Hepatocyte (in vitro differentiated cells): ENCODE data around the gene FCER2. TPM values are rescaled to one million over a fixed set of nuclear protein-coding genes. Genes with fewer than 3 reads are reported as not detected.

ENCODE experiments used
- DNase-seq: peaks from one replicate; pipeline ENCODE4 v3.0.0-alpha.2; 2016; ENCODE audit warnings: low spot score
- H2AFZ ChIP-seq: fragments of 200-600 bp; sonication (generic); 2 replicates; pipeline ENCODE4 v1.6.0; 2016; ENCODE audit warnings: antibody characterized with exemption, mild to moderate bottlenecking
- H3K27ac ChIP-seq: fragments of 200-600 bp; sonication (generic); 2 replicates; pipeline ENCODE4 v1.5.1; 2016; ENCODE audit warnings: mild to moderate bottlenecking
- H3K27me3 ChIP-seq: fragments of 200-600 bp; sonication (generic); 2 replicates; pipeline ENCODE4 v1.6.1; 2016
- H3K36me3 ChIP-seq: fragments of 200-600 bp; sonication (generic); replicated peaks from 2 replicates; pipeline ENCODE4 v1.5.1; 2016; ENCODE audit warnings: low read depth; ENCODE audit not compliant: insufficient read depth
- H3K4me1 ChIP-seq: fragments of 200-600 bp; sonication (generic); 2 replicates; pipeline ENCODE4 v1.5.1; 2016; ENCODE audit warnings: mild to moderate bottlenecking, moderate library complexity; ENCODE audit not compliant: insufficient read depth
- H3K4me2 ChIP-seq: fragments of 200-600 bp; sonication (generic); 2 replicates; pipeline ENCODE4 v1.6.0; 2016
- H3K4me3 ChIP-seq: fragments of 200-600 bp; sonication (generic); 2 replicates; pipeline ENCODE4 v1.5.1; 2016; ENCODE audit warnings: mild to moderate bottlenecking
- H3K79me2 ChIP-seq: fragments of 200-600 bp; sonication (generic); 2 replicates; pipeline ENCODE4 v1.6.0; 2017; ENCODE audit warnings: mild to moderate bottlenecking
- H3K9me2 ChIP-seq: fragments of 200-600 bp; sonication (generic); replicated peaks from 2 replicates; pipeline ENCODE4 v1.6.0; 2017; ENCODE audit warnings: mild to moderate bottlenecking; ENCODE audit not compliant: insufficient read depth
- H3K9me3 ChIP-seq: fragments of 200-600 bp; sonication (generic); 2 replicates; pipeline ENCODE4 v1.5.1; 2016; ENCODE audit warnings: low read depth, mild to moderate bottlenecking
- H4K20me1 ChIP-seq: fragments of 200-600 bp; sonication (generic); 2 replicates; pipeline ENCODE4 v1.6.0; 2016; ENCODE audit warnings: mild to moderate bottlenecking; ENCODE audit not compliant: insufficient read depth, poor library complexity, severe bottlenecking
- CTCF ChIP-seq: fragments of 200-600 bp; sonication (generic); IDR thresholded peaks from 2 replicates; pipeline ENCODE4 v1.5.1; 2016; ENCODE audit warnings: antibody characterized with exemption, mild to moderate bottlenecking; ENCODE audit not compliant: poor library complexity
- EZH2 ChIP-seq: fragments of 200-600 bp; sonication (generic); IDR thresholded peaks from 2 replicates; pipeline ENCODE4 v1.6.1; 2016; ENCODE audit warnings: antibody characterized with exemption, mild to moderate bottlenecking, borderline replicate concordance
- EZH2phosphoT487 ChIP-seq: fragments of 200-600 bp; sonication (generic); IDR thresholded peaks from one replicate; pipeline ENCODE4 v1.6.1; 2018; ENCODE audit warnings: antibody characterized with exemption, mild to moderate bottlenecking, low read depth, moderate library complexity; ENCODE audit not compliant: unreplicated experiment, severe bottlenecking
- WGBS: methylation state at CpG from one replicate; pipeline ENCODE4 v1.1.6; 2016; ENCODE audit warnings: low lambda C conversion rate; ENCODE audit errors: missing lambda C conversion rate; 5-methylcytosine and 5-hydroxymethylcytosine counted together
- polyA plus RNA-seq: library from polyadenylated mRNA; unstranded; fragments of >200 nt; fragmentation: Nextera tagmentation; extraction: Ambion mirVana; gene quantifications from 2 replicates; pipeline ENCODE4 v1.2.1, GENCODE V29; 2016
- total RNA-seq: library from RNA; depleted of rRNA; stranded (reverse); fragments of >200 nt; gene quantifications from 2 replicates; pipeline ENCODE4 v1.2.3, GENCODE V29; 2014

The FCER2 gene
- total and polyA plus RNA-seq, 2 experiments from 2014 or later = not detected

DNA sequence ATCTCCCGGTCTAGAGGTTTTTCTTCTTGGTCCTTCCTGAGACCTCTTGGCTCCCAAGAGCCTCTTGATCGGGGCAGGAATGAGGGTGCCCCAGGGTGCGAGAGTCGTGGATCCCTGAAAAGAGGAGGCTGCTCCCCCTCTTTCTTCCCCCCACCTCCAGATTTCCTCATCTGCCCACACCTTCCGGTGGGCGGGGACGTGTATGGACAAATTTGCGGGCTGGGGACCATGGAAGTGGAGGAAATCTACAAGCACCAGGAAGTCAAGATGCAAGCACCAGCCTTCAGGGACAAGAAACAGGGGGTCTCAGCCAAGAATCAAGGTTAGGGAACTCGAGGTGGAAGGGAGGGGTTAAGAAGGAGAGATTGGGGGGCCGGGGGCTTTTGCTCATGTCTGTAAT, 25.1 kb downstream of the FCER2 start, which contains the start of gene MCEMP1:
MCEMP1 (plus strand) TSS at position 237 of the 400 bp plus-strand sequence; CDS start at position 268, 31 bp downstream.
- Histone ChIP-seq H3K27me3 (peaks cover 16% of the 10 kb centered on the region), H3K79me2 (peaks cover 10% of the 10 kb centered on the region), H3K36me3 (no peaks in the 10 kb centered on the region), H3K9me2 (no peaks in the 10 kb centered on the region), H3K4me1 (no peaks in the 10 kb centered on the region), H2AFZ (no peak within 1 kb of the TSS), H3K27ac (no peak within 1 kb of the TSS), H4K20me1 (no peaks in the 10 kb centered on the region), H3K9me3 (no peaks in the 10 kb centered on the region), H3K4me2 (no peak within 1 kb of the TSS), H3K4me3 (no peak within 1 kb of the TSS)
- 65% methylated on average over 10 of the region's 10 CpGs for WGBS
- no peak for DNase-seq
- TF ChIP-seq CTCF (no peak), EZH2 (no peak), EZH2phosphoT487 (no peak)

- no peak for DNase-seq
- Histone ChIP-seq H3K9me3 (no peaks in the 10 kb centered on the region), H3K4me1 (no peaks in the 10 kb centered on the region), H3K79me2 (peaks cover 7% of the 10 kb centered on the region), H3K4me2 (no peak overlapping the region), H4K20me1 (no peaks in the 10 kb centered on the region), H3K9me2 (no peaks in the 10 kb centered on the region), H3K27me3 (peaks cover 20% of the 10 kb centered on the region), H3K4me3 (no peak overlapping the region), H2AFZ (no peak overlapping the region), H3K36me3 (no peaks in the 10 kb centered on the region), H3K27ac (no peak overlapping the region)
- no peak for TF ChIP-seq CTCF
- TF ChIP-seq EZH2 = no peak
- no peak for TF ChIP-seq EZH2phosphoT487
- 56% methylated on average over 6 of the region's 7 CpGs for WGBS
Measured at GRCh38 chr19:7676376-7676775, 25.6 kb downstream of the FCER2 start.

GRCh38 chr19:7674010-7675005, 27.6 kb downstream of the FCER2 start:
- Histone ChIP-seq H3K36me3 (no peaks in the 10 kb centered on the region), H3K27me3 (peaks cover 35% of the 10 kb centered on the region), H3K9me2 (no peaks in the 10 kb centered on the region), H3K9me3 (no peaks in the 10 kb centered on the region), H2AFZ (no peak overlapping the region), H3K4me1 (no peaks in the 10 kb centered on the region), H4K20me1 (no peaks in the 10 kb centered on the region), H3K4me3 (no peak overlapping the region), H3K27ac (no peak overlapping the region), H3K4me2 (no peak overlapping the region), H3K79me2 (no peaks in the 10 kb centered on the region)
- 64% methylated on average over 20 of the region's 21 CpGs for WGBS
- TF ChIP-seq CTCF (no peak), EZH2 (no peak), EZH2phosphoT487 (no peak)
- DNase-seq = peak; percentile 68
